Measurements from ENCODE around the gene KHSRP.

GRCh38 chr19:6452223-6452614 lies 27.6 kb upstream of the KHSRP start:
- TF ChIP-seq CTCF (conservative IDR thresholded peaks at IDR 0.05) (no peak), EZH2 (IDR thresholded peaks at IDR 0.05; ENCODE audit: low read depth) (no peak)
